GM19238 (cell line): ENCODE measurements around the gene HTR3C.

Experiments
- DNase-seq: peaks from one replicate; pipeline ENCODE4 v3.0.0; 2011; ENCODE audit warnings: low spot score; ENCODE audit not compliant: insufficient read length

Gene HTR3C

DNA sequence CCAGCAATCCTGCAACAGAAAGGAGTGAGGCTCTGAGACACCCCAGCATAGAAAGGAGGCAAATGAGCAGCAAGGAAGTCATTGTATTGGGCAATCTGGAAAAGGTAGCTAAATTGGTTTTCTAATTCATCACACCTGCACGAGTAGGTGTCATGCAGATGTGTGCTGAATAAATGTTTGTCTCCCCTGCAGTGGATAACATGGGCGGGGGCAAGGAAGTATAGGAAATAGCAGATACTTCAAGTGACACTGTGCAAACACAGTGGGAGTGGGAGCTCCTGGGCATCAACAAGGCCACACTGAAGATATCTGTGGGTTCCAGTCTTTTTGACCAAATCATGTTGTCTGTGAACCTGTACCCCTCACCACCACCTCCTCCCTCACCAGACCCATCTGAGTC lies 29.6 kb downstream of the HTR3C start:
- DNase-seq = no peak

DNA sequence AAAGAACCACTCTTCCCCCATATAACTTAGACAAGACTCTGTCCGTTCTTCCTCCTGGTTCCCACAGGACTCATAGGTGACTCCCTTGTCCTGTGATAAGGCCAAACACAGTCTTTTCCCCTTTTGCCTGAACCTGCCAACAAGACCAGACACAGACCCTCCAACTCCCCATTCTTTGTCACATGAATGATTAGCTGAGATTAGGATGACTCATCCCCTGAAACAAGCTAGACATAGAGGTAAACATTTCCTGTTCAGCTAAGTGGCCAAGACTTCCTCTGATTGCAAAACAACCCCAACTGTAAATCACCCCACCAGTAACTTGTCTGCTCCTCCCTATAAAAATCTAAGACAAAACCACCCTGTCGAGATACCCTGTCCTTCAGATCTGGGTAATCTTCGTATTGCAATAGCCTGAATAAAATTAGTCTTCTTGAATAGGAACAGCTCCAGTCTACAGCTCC lies 32.6 kb downstream of the HTR3C start:
- no peak for DNase-seq

DNA sequence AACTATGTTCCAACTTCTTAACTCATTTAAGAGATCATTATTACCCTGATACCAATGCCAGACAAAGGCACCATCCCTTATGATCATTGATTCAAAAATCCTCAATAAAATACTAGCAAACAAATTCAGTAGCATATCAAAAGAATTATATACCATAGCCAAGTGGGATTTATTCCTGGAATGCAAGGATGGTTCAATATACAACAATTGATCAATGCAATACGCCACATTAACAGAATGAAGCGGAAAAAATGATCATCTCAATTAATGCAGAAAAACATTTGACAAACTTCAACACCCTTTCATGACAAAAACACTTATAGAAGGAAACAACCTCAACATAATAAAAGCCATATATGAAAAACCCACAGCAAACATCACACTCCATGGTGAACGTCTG lies 39.4 kb downstream of the HTR3C start:
- no peak for DNase-seq

DNA sequence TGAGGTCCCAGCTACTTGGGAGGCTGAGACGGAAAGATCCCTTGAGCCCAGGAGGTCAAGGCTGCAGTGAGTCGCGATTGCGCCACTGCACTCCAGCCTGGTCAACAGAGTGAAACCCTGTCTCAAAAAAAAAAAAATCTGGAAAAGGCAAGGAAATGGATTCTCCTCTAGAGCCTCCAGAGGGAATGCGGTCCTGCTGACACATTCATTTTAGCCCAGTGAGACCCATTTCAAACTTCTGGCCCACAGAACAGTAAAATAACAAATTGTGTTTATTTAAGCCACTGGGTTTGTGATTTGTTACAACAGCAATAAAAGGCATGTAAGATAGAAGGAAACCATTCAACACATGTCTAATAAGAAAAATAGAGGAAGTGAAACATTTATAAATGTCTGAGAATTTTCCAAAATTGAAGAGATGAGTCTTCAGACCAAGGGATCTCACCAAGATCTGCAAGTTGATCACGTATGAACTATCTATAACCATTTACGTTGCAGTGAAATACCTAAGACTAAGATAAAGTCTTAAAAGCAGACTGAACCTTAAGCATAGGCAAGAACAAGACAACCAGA lies 44.0 kb downstream of the HTR3C start, which contains the start of gene HTR3E:
Gene HTR3E, plus strand, starts transcription at position 254 of the 573 bp plus-strand sequence. CDS start 466 bp downstream, outside the sequence.
- no peak for DNase-seq

DNA sequence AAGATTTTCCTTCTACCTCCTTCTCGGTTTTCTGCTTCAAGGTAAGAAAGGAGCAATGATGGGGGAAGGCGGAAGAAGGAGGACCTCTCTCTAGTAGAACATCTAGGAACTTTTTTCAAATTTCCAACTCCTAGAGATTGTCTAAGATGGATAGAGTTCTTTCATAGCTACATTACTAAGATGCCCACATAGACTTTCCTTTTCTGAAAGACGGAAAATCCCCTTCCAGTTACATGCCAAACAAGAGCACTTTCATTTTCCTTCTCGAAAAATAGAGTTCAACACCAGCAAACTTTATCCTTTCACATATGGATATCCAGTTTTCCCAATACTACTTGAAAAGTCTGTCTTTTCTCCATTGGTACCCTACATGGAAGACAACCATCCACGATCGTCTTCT lies 44.7 kb downstream of the HTR3C start:
- DNase-seq = no peak

DNA sequence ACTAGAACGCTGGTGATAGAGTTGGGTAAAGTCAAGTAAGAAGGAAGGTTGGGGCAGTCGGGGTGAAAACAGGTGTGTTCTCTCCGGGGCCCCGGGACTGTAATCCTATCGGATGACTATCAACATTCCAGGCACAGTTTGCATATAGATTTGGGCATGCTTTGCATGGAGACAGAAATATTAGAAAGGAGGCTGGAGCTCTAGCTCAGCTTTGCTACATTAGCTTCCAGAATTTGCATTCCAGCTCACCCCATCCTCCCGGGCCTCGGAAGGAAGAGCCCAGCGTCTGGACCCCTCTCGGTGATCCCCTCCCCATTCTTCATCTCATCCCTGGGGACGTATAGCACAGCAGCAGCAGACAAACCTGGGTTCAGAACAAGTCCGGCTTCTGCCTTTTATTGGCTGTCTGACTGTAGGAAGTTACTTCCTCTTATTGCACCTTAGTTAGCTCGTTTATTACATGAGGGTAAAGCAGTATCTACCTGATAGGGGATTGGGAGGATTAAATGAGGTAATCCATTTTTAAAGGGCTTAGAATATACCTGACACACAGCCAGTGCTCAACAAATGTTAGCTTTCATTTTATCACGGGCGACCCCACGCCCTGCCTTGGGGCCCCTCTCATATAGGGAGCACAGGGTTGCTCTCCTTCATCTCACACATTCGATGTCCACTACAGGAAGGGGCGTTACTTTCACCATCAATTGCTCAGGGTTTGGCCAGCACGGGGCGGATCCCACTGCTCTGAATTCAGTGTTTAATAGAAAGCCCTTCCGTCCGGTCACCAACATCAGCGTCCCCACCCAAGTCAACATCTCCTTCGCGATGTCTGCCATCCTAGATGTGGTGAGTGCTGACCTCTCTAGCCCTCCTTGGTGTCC lies 47.2 kb downstream of the HTR3C start:
- DNase-seq = no peak
